Epithelial cell of prostate (primary cell): ENCODE measurements around the gene GAPDHS.
A peak's percentile ranks its signal among the peaks of the same experiment; 100 is the strongest.

Experiments
- DNase-seq: peaks from one replicate; pipeline ENCODE4 v3.0.0-alpha.2; 2011; ENCODE audit warnings: low read depth, low spot score
- H3K27ac ChIP-seq: fragments of 450-650 bp; 2 replicates; pipeline ENCODE4 v1.5.1; 2017; ENCODE audit warnings: mild to moderate bottlenecking

The GAPDHS gene

DNA sequence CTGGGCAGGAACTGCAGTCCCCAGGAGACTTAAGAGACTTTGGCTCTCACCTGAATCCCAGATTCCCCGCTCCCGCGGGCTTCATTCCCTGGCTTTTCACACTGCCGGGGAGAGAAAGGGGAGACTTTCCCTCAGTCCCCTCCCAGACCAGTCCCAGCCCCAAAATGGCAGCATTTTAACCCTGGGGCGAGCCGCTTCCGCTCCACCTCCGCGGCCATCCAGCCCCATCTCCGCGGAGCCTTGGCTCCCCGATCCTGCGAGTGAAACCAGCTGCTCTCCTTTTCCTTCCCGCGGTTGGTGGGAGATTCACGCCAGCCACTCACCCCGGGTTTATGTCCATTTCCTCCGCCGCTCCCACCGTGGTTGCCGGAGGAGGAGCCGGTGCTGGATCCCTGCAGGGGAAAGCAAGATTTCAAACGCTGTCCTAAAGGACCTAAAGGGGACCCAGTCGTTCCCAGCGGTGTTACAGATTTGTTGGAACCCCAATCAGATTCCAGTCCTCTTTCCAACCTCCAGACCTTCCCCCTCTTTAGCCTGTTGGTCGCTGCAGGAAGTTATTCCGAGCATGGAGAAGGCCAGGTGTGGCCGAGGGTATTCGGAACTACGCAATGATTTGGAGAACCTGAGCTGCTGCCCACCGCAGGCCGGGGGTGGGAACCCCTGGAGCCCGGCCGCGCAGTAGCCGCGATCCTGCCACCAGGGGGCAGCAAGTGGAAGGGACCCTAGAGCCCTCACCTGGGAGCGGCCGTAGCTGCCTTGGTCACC, 23.2 kb upstream of the GAPDHS start:
- DNase-seq, result no peak
- H3K27ac ChIP-seq, result peak overlapping the region; percentile 88

DNA sequence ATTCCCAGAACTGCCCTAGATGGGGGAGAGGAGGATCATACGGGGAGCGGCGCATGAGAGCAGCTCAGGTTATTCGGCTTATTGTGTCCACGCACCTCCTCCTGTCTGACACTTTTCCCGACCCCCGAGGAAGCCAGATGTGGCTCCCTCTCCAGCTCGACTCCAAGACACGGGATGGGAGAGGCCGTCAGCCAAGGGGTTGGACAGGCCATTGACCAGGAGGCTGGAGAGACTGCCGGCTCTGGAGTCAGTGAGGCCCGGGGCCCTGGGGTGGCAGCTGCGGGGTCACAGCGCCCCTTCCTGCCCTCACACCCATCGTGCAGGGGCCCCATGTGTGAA, 22.7 kb upstream of the GAPDHS start:
- no peak for DNase-seq

DNA sequence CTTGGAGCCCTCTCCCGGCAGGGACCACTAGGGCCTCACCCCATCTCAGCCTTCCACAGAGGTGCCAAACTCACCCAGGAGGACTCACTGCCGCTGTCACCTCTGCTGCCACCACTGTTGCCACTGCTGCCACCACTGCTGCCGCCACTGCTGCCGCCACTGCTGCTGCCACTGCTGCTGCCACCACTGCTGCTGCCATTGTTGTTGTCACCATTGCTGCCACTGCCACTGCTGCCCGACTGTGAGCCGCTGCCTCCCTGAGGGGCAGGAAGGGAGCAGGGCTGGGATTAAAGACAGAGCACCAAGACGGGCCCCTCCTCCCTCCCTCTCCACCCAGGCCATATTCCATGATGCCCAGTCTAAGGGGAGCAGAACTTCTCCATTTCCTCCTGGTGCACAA, 21.9 kb upstream of the GAPDHS start:
- H3K27ac ChIP-seq, result no peak overlapping the region
- DNase-seq, result no peak

More for the DNA sequence above, 22.7 kb upstream of the GAPDHS start:
- peak overlapping the region; percentile 88 for H3K27ac ChIP-seq

DNA sequence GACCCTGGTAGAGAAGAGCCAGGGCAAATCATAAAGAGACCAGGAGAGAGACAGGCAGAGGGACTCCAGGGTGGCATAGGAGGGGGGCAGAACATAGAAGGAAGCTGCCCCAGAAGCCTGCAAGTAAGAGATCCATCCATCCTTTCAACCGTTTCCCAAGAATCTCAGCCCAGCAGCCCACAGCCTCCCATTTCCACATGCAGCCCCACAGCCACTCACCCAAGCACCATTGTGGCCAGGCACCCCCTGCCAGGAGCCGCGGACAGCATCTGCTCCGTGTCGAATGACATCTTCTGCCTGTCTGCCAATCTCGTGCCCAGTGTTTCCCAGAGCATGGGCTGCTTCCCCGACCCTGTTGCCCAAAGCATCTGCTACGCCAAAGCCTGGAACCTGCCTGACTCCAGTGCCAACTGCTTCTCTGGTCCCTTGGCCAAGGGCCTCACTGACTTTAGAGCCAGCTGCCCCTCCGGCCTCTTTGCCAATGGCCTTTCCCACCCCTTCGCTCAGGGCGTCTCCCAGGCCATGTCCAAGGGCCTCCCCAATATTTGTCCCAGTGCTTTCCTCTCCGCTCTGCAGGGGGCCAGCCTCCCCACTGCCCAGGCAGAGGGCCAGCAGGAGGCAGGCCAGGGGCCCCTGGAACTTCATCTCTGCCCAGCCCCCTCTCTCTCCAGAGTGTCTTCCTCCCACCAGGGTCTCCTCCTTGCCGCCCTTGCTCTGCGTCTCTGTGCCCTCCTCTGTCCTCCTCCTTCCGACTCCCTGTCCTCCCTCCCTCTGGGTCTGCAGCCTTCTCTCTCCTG, 20.2 kb upstream of the GAPDHS start:
- H3K27ac ChIP-seq, result peak overlapping the region; percentile 62

DNA sequence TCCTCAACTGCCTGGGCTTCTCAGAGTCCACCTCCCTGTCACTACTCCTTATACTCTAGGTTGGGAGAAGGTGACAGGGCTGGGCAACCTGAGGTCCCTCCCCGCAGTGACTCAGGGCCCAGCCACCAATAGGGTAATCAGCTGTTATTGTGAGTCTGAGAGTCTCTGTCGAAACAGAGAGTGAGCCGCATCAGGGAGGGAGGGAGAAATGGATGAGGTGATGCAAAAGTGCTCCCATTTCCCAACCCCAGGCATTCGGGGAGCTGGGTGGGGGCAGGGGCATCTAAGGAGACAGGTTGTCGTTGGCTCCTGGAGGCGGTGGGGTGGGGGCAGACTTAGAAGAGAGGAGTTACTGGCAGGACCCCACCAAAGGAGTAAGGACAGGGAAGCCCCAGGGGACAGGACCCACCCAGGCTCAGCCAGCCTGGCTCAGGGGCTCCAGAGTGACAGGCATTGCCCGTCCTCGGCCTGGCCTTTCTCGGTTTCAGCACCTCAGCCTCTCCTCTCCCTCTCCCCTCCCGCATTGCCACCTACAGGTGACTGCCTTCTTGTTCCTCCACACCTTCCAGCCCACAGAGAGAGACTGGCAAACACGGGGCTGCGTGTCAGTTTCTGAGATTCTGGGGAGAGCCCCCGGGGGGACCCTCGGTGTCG, 19.5 kb upstream of the GAPDHS start, which contains the start of gene DMKN:
TSS of gene DMKN (minus strand) at position 22 of the 654 bp plus-strand sequence. CDS start 174 bp downstream, outside the sequence.
- H3K27ac ChIP-seq, result peak within 1 kb of the TSS; percentile 62
- DNase-seq, result no peak

More for the DNA sequence above, 20.2 kb upstream of the GAPDHS start:
- no peak for DNase-seq

DNA sequence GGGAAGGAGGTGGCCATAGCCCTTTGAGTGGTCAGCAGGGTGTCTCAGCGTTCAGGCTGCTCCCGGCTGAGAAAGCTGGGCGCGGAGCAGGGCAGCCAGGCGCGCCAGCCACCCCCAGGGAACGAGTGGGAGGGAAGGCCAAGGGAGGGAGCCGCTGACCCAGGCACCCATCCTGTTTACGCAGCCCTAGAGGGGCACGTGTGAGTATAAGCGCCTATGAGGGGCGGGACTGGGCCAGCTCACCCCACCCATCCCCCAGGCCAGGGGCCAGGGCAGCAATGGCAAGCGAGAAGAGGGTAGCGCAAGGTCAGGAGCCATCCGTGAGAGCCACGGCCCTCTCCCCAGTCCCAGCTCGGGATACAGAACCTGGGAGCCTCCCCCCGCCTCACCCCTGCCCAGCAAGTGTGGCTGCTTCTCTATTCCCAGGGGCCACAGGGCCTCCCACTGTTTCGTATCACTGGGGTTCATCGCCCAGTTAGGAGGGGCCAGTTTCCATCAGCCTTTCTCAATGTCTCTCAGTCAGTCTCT, 18.9 kb upstream of the GAPDHS start:
- H3K27ac ChIP-seq, result peak overlapping the region; percentile 62
- DNase-seq, result no peak

DNA sequence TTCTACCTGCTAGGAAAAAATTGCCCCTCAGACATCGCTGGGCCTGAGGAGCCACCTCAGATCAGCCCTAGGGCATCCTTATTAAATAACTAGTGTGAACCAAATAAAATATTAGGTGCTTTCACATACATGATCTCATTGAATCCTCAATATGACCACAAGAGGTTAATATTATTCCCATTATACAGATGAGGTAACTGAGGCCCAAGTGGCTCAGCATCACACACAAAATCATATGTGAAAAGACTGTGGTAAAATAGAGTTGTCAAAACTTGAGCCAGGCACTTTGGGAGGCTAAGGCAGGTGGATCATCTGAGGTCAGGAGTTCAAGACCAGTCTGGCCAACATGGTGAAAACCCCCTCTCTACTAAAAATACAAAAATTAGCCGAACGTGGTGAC, 16.9 kb upstream of the GAPDHS start:
- no peak for DNase-seq
- peak overlapping the region; percentile 86 for H3K27ac ChIP-seq

DNA sequence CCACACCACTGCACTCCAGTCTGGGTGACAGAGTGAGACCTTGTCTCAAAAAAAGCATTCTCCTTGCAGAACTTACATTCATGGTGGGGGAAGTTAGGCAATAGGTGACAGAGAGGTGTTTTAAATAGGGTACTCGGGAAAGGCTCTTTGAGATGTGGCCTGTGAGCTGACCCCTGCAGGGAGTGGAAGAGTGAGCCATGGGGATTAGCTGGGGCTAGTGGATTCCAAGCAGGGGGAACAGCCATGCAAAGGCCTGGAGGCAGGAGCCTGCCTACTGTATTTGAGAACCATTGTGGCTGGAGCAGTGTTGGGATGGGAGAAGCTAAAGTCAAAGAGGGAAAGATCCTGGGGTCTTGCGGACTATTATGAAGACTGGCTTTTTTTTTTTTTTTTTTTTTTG, 15.9 kb upstream of the GAPDHS start:
- H3K27ac ChIP-seq, result peak overlapping the region; percentile 86
- DNase-seq, result no peak

DNA sequence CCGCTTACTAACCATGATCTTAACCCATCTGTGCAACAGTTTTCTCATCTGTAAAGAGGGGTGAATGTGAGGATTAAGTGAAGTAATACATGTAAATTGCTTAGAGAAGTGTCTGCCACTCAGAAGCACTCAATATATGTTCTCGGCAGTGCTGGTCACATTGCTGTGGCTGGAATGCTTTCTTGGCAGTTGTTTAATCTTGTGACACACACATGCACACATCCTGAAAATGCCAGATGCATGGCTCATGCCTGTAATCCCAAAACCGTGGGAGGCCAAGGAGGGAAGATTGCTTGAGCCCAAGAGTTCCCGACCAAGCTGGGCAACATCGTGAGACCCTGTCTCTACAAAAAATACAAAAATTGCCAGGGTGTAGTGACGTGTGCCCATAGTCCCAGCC, 14.9 kb upstream of the GAPDHS start:
- DNase-seq, result peak; percentile 68
- peak overlapping the region; percentile 86 for H3K27ac ChIP-seq

DNA sequence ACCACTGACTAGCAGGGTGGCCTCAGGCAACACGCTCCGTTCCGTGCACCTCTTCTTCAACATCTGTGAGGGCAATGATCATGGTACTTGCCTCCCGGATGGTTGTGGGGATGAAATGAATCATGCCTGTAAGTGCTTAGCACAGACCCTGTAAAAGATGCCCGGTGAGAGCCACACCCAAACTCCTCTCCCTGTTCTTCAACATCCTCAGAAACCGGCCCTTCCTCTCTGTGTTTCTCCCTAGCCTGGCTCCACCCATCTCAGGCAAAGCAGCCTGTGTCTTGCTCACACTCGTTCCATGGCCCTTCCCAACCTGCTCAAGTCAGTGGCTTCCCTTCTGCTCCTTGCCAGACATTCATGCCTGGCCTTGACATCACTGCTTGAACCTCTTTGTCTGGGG, 14.0 kb upstream of the GAPDHS start:
- DNase-seq, result peak; percentile 90
- H3K27ac ChIP-seq, result peak overlapping the region; percentile 86

DNA sequence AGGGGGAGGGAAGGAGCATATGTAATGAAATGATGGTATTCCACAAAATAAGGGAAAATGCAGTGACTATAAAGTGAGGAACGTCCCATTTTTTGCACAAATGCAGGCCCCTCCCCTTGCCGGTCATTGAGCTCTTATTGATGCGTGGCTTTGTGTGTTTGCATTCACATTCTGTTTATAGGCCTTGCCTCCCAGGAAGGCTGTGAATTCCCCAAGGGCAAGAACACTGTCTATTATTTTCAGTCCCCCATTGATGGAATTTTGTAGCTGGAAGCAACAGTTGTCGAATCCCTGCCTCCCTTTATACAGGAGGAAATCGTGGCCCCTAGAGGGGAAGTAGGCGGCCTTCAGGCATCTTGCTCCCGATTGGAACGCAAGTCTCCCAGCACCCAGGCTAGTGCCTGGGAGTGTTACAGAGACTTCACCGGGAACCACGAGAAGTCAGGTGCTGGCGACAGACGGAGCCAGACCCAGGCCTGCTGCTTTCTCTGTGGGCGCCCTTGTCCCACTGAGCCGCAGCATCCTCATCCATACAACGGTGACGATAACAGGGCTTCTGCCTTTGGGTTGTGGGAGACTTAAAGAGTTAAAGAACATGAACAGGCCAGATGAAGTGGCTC, 12.0 kb upstream of the GAPDHS start:
- no peak overlapping the region for H3K27ac ChIP-seq
- no peak for DNase-seq

DNA sequence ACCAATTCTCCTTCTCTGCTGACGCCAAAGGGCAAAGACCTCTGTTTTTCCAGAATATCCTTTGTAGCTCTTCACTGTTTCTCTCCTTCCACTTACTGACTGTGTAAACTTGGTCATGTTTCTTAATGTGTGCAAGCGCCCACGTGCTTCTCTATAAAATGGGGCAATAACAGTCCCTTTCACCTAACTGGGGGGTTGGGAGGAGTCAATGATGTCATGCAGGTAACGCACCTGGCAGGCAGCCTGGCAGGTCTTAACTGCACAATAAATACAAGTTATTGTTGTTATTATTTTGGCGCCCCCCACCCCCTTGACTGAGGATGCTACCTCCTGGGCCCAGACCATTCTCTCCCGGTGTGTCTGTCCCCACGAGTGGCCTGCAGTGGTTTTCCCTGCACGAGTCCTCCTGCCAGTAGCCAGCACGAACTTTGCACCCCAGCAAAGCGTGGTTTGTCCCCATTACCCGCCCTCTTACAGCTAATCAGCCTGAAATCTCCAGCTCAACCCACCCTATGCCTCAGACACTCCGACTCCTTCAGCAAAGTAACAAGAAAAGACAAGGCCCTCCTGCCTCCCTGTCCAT, 10.4 kb upstream of the GAPDHS start:
- H3K27ac ChIP-seq, result no peak overlapping the region
- DNase-seq, result no peak

DNA sequence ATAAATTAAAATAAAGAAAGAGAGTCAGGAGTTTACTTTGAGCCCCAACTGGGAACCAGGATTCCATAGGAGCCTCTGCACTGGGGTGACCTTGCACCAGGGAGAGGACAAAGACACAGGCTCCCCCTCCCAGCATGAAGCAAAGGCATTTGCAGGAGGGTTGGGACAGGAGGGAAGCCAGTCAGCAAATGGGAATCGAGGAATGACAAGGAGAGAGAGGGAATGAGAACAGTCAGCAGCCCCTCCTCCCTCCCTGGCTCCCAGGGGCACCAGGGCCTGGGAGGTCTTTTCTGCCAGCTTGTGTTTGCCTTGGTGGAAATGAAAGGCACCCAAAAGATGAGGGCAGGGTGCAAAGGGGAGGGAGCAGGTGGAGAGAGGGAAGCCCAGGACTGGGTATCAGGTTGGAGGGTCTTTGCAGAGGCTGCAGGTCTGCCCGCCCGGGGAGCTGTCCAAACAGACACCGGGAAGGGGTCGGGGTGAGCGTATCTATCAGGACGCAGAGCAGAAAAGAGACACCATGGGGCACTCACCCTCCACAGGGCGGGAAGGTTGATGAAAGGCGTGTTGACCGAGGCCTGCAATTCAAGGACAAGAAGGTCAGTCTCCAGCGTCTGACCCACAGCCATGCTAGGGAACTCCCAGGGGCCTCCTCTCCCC, 8.9 kb upstream of the GAPDHS start:
- H3K27ac ChIP-seq, result no peak overlapping the region
- no peak for DNase-seq

DNA sequence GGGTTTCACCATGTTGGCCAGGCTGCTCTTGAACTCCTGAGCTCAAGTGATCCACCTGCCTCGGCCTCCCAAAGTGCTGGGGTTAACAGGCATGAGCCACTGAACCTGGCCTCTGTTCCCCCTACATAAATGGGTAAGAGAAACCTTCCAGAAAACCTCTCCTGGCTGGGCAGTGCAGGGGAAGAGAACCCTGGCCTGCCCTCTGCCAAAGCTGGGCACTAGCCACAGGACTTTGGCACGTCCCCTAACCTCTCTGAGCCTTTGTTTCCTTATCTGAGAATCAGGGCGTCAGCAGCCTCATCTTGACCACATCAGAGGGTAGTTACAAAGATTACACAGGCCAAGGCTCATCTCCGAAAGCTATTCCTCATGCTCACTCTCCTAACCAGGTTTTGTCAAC, 7.4 kb upstream of the GAPDHS start:
- H3K27ac ChIP-seq, result no peak overlapping the region
- DNase-seq, result no peak

DNA sequence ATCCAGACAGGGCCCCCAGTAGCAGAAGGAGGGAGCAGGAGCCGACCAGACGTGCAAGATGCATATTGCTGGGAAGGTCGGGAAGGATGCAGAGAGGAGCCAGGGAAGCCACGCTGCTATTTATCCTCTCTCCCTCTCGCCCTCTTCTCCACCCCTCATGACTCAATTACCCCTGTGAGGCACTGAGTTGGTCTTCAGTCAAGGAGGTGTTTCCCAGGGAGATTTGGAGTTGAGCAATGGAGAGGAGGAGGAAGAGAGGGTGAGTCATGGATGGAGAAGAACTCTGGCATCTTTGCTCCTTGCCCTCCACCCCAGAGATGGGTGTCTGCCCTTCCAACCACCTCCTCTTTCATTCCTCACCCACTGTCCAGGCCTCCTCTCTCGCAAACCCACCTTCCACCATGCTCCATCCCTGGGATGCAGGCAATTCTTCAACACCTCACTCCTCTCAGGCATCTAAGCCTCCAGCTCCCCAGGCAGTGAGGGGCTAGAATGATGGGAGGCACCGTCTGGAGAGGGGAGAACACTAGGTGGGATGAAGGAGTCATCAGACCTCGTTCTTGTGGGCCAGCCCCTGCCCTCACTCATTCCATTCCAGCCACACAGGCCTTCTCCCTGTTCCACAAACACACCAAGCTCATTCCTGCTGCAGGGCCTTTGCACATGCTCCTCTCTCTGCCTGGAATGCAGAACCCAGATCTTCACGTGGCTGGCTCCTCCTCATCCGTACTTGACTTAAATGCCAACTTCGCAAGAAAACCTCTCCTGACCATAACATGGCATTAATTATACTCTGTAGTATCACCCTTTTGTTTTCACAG, 4.8 kb upstream of the GAPDHS start, which contains the start of gene SBSN:
TSS of gene SBSN (minus strand) at position 94 of the 821 bp plus-strand sequence. CDS start at position 64, 30 bp downstream.
- peak within 1 kb of the TSS; percentile 35 for H3K27ac ChIP-seq
- peak; percentile 59 for DNase-seq

DNA sequence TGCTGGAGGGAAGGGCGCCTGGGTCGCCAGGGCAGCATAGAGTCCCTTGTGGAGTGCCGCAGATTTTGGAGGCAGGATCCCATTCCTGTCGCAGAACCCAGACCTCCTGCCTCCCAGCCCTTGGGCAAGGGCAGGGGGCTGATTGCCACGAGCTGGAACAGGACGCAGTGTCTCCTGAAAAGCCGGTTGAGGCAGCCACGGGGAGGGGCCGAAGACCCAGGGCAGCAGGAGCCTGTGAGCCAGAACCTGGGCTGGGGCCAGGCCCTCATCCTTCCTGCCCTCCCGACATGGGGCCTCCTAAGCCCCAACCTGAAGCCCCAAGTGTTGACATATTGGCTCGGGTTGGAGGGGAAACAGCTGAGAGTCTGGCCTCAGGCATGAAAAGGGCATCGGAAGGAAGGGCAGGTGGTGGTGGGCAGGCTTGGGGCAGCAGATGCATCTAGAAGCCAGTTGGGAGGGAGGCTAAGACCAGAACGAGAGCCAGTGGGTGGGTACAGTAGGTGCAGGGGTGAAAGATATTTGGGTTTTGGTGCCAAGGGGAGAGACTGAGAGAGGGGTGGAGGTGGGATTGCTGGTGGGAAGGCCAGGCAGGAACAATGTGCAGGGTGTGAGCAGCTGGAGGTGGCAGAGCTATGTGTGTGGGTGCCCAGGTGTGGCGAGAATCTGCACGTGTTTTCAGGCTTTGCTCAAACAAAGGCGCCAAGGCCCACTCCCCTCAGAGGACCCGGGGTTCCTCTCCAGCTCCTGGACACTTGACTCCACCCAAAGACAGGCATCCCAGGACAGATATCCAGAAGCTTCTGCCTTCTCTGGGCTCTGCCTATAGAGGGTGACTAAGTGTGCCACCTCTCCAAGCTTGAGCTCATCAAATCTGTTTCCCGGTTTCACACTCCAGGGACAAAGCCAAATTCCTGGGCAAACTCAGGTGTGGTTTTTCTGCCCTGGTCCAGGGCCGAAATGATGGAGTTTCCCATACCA, 3.7 kb upstream of the GAPDHS start:
- no peak for DNase-seq
- peak overlapping the region; percentile 35 for H3K27ac ChIP-seq

DNA sequence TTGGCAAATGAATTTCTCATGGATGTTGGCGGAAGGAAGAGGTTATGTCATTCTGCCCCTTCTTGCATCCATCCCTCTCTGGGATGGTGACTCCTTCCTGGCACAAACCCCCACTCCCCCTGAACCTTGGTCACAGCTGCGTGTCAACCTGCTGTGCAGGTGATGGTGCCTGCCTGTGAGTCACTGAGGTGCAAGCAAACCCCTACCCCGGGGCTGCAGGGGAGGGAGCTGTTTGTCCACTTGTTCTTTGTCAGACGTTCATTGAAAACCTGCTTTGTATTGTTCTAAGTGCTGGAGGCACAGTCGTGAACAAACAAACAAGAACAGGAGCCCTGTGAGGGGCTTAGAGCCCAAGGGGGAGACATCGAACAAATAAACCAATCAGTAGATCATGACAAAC, 2.0 kb upstream of the GAPDHS start:
- peak overlapping the region; percentile 35 for H3K27ac ChIP-seq
- no peak for DNase-seq
